K562 (cell line): ENCODE measurements around the gene CDK5RAP3. TPM values are rescaled to one million over a fixed set of nuclear protein-coding genes. Genes with fewer than 3 reads are reported as not detected.

ENCODE experiments used
- ATAC-seq: fragments of 200-7000 bp; cut with Tn5 transposase; 3 replicates; pipeline ENCODE4 v1.9.1; 2020; ENCODE audit warnings: moderate library complexity
- BruUV-seq: library from RNA; stranded (reverse); fragments of 400-500 nt; replicated peaks from 2 replicates; lab custom pipeline; 2021; lab: Mats Ljungman, UMichigan
- CTCF ChIA-PET: fragments of 300-600 bp; formaldehyde crosslinking; extraction: SDS; loops from one replicate; lab custom pipeline; 2021; ENCODE audit warnings: low intra/inter-chr PET ratio; lab: Yijun Ruan, JAX
- POLR2A ChIA-PET: fragments of 300-600, 350-650 bp; sonication (Branson Sonifier 250); formaldehyde crosslinking; extraction: SDS; loops from one replicate; lab custom pipeline; 2021; ENCODE audit warnings: antibody characterized with exemption, inconsistent platforms; lab: Yijun Ruan, JAX
- DNase-seq, 4 experiments: peaks; one replicate each; pipeline versions ENCODE4 v3.0.0 to v3.0.0-alpha.2; 2011 to 2018; ENCODE audit warnings: low spot score in 3 of 4, mixed read lengths in 3 of 4; ENCODE audit errors: extremely low read depth in 1 of 4
- FAIRE-seq: peaks from 2 replicates; lab custom pipeline; 2011; peaks lifted over from hg19 to GRCh38; lab: Jason Lieb, UNC
- H2AFZ ChIP-seq: 2 replicates; pipeline ENCODE4 v1.6.0; 2011; ENCODE audit warnings: low read depth, low read length, control low read depth, inconsistent platforms
- H3K27ac ChIP-seq: fragments of 200-600 bp; 3 replicates; pipeline ENCODE4 v1.8.0; 2011; ENCODE audit warnings: low read depth, mild to moderate bottlenecking, control low read depth, inconsistent platforms, low read length, moderate library complexity, mixed read lengths; ENCODE audit errors: extremely low read depth
- H3K27me3 ChIP-seq, 2 experiments: fragments of 300-600 bp in 1 of 2; 2 replicates in 1 of 2; 3 replicates in 1 of 2; pipeline versions ENCODE4 v1.6.0 to v1.8.0; 2011; ENCODE audit warnings: inconsistent platforms in 2 of 2, low read length in 2 of 2, mild to moderate bottlenecking in 1 of 2, mixed read lengths in 1 of 2, moderate library complexity in 1 of 2; ENCODE audit not compliant: control insufficient read depth in 2 of 2, insufficient read depth in 2 of 2
- H3K36me3 ChIP-seq: fragments of 300-600 bp; 3 replicates; pipeline ENCODE4 v1.8.0; 2011; ENCODE audit warnings: mild to moderate bottlenecking, low read length, inconsistent platforms; ENCODE audit not compliant: control insufficient read depth, insufficient read depth
- H3K4me1 ChIP-seq, 2 experiments: fragments of 200-600 bp in 1 of 2; replicated peaks in 1 of 2; 2 replicates in 1 of 2; 3 replicates in 1 of 2; pipeline versions ENCODE4 v1.5.1 to v1.8.0; 2011; ENCODE audit warnings: inconsistent platforms in 2 of 2, low read length in 2 of 2, mild to moderate bottlenecking in 1 of 2, mixed read lengths in 1 of 2, moderate library complexity in 1 of 2; ENCODE audit not compliant: control insufficient read depth in 2 of 2, insufficient read depth in 2 of 2
- H3K4me2 ChIP-seq: 2 replicates; pipeline ENCODE4 v1.6.1; 2011; ENCODE audit warnings: low read length, control low read depth, inconsistent platforms, mixed read lengths; ENCODE audit not compliant: insufficient read depth
- H3K4me3 ChIP-seq: fragments of 200-600 bp; sonication (generic), shearing (Covaris generic); 2 replicates; pipeline ENCODE4 v1.5.1; 2016; ENCODE audit warnings: control low read depth, inconsistent platforms
- H3K79me2 ChIP-seq: fragments of 200-600 bp; 3 replicates; pipeline ENCODE4 v1.8.0; 2011; ENCODE audit warnings: low read length, inconsistent platforms; ENCODE audit not compliant: control insufficient read depth, insufficient read depth
- H3K9ac ChIP-seq, 2 experiments: 2 replicates each; pipeline versions ENCODE4 v1.6.0 to v1.6.1; 2011; ENCODE audit warnings: low read depth in 2 of 2, low read length in 2 of 2, control low read depth in 1 of 2, inconsistent platforms in 1 of 2, mild to moderate bottlenecking in 1 of 2, mixed read lengths in 1 of 2; ENCODE audit not compliant: insufficient read depth in 1 of 2
- H3K9me1 ChIP-seq: one replicate; pipeline ENCODE4 v1.6.0; 2011; ENCODE audit warnings: inconsistent platforms, mild to moderate bottlenecking, low read length, moderate library complexity; ENCODE audit not compliant: control insufficient read depth, insufficient read depth
- H3K9me3 ChIP-seq: replicated peaks from 2 replicates; pipeline ENCODE4 v1.5.1; 2011; ENCODE audit warnings: low read depth, low read length, inconsistent platforms; ENCODE audit not compliant: control insufficient read depth, insufficient read depth
- H4K20me1 ChIP-seq: replicated peaks from 2 replicates; pipeline ENCODE4 v1.6.1; 2011; ENCODE audit warnings: low read length, inconsistent platforms, mixed read lengths; ENCODE audit not compliant: control insufficient read depth, insufficient read depth
- CC2D1A ChIP-seq: fragments of 450-650 bp; IDR thresholded peaks from 2 replicates; pipeline ENCODE4 v1.6.1; 2017; ENCODE audit warnings: mild to moderate bottlenecking
- CHD2 ChIP-seq: IDR thresholded peaks from 2 replicates; pipeline ENCODE4 v1.6.1; 2011; ENCODE audit warnings: low read depth, low read length
- CREB1 ChIP-seq, 2 experiments: sonication (generic) in 1 of 2; formaldehyde crosslinking in 1 of 2; IDR thresholded peaks; 2 replicates each; pipeline versions ENCODE4 v1.6.1 to v1.8.0; 2012 to 2022; ENCODE audit warnings: inconsistent platforms in 1 of 2, mild to moderate bottlenecking in 1 of 2, missing genetic modification reagents in 1 of 2, moderate library complexity in 1 of 2
- EP400 ChIP-seq: fragments of 450-650 bp; IDR thresholded peaks from 2 replicates; pipeline ENCODE4 v1.6.1; 2017; ENCODE audit warnings: antibody characterized with exemption, mild to moderate bottlenecking, moderate library complexity
- JUND ChIP-seq, 2 experiments: IDR thresholded peaks; 2 replicates in 1 of 2; 3 replicates in 1 of 2; pipeline ENCODE4 v1.6.1; 2011; ENCODE audit warnings: borderline replicate concordance in 2 of 2, low read depth in 2 of 2, low read length in 2 of 2, improper control_type of control experiment in 1 of 2, missing biosample characterization in 1 of 2, missing genetic modification characterization in 1 of 2, missing genetic modification reagents in 1 of 2
- NFIC ChIP-seq: fragments of 450-650 bp; IDR thresholded peaks from 2 replicates; pipeline ENCODE4 v1.6.1; 2017; ENCODE audit warnings: mild to moderate bottlenecking, inconsistent platforms
- PTRF ChIP-seq: fragments of 450-650 bp; IDR thresholded peaks from 2 replicates; pipeline ENCODE4 v1.6.1; 2016; ENCODE audit warnings: mild to moderate bottlenecking, missing genetic modification characterization, missing compliant biosample characterization
- SIN3A ChIP-seq, 2 experiments: fragments of 150-350 bp in 1 of 2; IDR thresholded peaks; 2 replicates each; pipeline ENCODE4 v1.6.1; 2011 to 2016; ENCODE audit warnings: borderline replicate concordance in 2 of 2, low read depth in 2 of 2, low read length in 2 of 2, mild to moderate bottlenecking in 2 of 2, moderate library complexity in 2 of 2; ENCODE audit not compliant: control insufficient read depth in 1 of 2
- ZNF707 ChIP-seq: fragments of 250-450 bp; sonication (Bioruptor Pico); conservative IDR thresholded peaks from 2 replicates; pipeline ENCODE4 v1.8.0; 2022; ENCODE audit warnings: inconsistent platforms, mild to moderate bottlenecking, moderate library complexity
- WGBS: fragments of 100-300 bp; shearing (Covaris generic); methylation state at CpG from one replicate; pipeline ENCODE4 v1.1.6; 2016; ENCODE audit warnings: low coverage, mixed read lengths; ENCODE audit not compliant: insufficient coverage; ENCODE audit errors: missing lambda C conversion rate; 5-methylcytosine and 5-hydroxymethylcytosine counted together
- in situ Hi-C: fragments of 300-500 bp; cut with MboI; formaldehyde crosslinking; loops from 4 replicates; pipeline ENCODE4 v1.15.0; 2018; ENCODE audit warnings: inconsistent platforms, mixed read lengths
- intact Hi-C: fragments of 100-400 bp; cut with micrococcal nuclease; formaldehyde crosslinking; loops from 2 replicates; pipeline ENCODE4 v1.14.2; 2022
- polyA plus RNA-seq, 8 experiments: library from polyadenylated mRNA; depleted of rRNA in 4 of 8; stranded (reverse) in 5 of 8; unstranded in 3 of 8; fragments of >200 nt; fragmentation: Nextera tagmentation in 2 of 8; fragmentation: Illumina TruSeq in 1 of 8; extraction: Ambion mirVana in 2 of 8; extraction: Trizol in 1 of 8; gene quantifications; 2 replicates each; pipeline versions ENCODE4 v1.2.1 to v1.2.3, GENCODE V29; 2011 to 2014; ENCODE audit warnings: inconsistent platforms in 1 of 8, missing spikeins in 1 of 8
- total RNA-seq, 7 experiments: library from RNA; depleted of rRNA in 6 of 7; stranded (reverse); fragments of >200 nt in 6 of 7; fragmentation: Illumina TruSeq in 2 of 7; extraction: Trizol in 2 of 7; gene quantifications; 2 replicates each; pipeline versions ENCODE4 v1.2.1 to v1.2.3, GENCODE V29; 2011 to 2021; ENCODE audit warnings: low replicate concordance in 1 of 7
- TF ChIP-seq, protein P1 (sequence below): fragments of 250-450 bp; sonication (Bioruptor Pico); IDR thresholded peaks from 2 replicates; pipeline ENCODE4 v1.4.0; 2020; ENCODE audit warnings: mild to moderate bottlenecking
- TF ChIP-seq, protein P2 (sequence below), 2 experiments: fragments of 250-450 bp in 1 of 2; fragments of 450-650 bp in 1 of 2; sonication (Bioruptor Pico) in 1 of 2; IDR thresholded peaks; 2 replicates each; pipeline versions ENCODE4 v1.6.1 to v1.8.0; 2016 to 2021; ENCODE audit warnings: mild to moderate bottlenecking in 2 of 2, moderate library complexity in 2 of 2, missing compliant biosample characterization in 1 of 2, missing genetic modification characterization in 1 of 2
- TF ChIP-seq, protein P3 (sequence below), 3 experiments: fragments of 200-800 bp in 1 of 3; sonication (Bioruptor generic) in 1 of 3; sonication (generic) in 1 of 3; formaldehyde crosslinking in 1 of 3; IDR thresholded peaks; 2 replicates each; pipeline versions ENCODE4 v1.6.1 to v1.8.0; 2016 to 2022; ENCODE audit warnings: mild to moderate bottlenecking in 2 of 3, missing compliant biosample characterization in 2 of 3, missing genetic modification characterization in 2 of 3, missing genetic modification reagents in 1 of 3
- TF ChIP-seq, protein P4 (sequence below): fragments of 250-450 bp; sonication (Bioruptor Pico); IDR thresholded peaks from 2 replicates; pipeline ENCODE4 v1.5.0; 2021

CDK5RAP3 gene
- total and polyA plus RNA-seq, 9 of the 15 experiments (the other 6 are each of a cell fraction or from before 2014, with no cell fraction given) = 44.2 to 202 (median 91.5) TPM

DNA sequence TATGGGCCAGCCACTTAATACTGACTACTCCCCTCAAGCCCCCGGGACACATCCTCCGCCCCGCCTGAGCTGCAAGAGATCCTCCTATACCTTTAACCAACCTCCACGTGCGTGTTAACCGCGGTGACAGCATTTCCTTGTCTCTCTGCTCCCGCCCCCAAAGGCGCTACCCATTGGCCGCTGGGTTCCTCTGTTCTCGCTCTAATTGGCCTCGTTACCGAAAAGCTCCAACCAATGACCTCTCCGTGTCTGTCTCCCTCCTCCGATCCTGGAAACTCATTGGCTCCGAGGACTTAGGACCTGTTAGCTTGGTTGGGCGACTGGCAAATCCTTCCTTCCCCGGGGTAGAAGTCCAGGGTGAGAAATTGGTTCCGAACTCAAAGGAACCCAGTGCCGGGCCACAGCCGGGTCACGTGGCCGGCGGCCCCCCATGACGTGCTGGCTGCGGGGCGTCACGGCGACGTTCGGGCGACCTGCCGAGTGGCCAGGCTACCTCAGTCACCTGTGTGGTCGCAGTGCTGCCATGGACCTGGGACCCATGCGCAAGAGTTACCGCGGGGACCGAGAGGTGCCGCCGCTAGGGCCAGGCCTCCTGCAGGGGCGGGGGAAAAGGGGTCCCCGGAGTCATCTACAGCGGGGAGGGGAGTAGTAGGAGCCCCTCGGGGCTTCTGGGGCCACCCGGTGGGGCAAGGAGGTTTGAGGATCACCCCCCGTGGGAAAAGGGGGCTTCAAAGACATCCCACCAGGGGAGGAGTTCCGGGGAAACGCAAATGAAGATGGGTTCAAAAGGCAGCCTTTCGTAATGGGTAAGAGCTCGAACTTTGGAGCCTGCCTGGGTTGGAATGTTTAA, 29.4 kb upstream of the CDK5RAP3 start, which contains the start of gene PNPO:
PNPO (plus strand) TSS at position 326 of the 850 bp plus-strand sequence; CDS start at position 431, 105 bp downstream.
- Histone ChIP-seq H2AFZ (peak within 1 kb of the TSS; percentile 84), H3K4me1 (peaks cover 29 to 30% of the 10 kb centered on the region in 2 experiments; a peak in 4 of 5 replicates), H3K9me3 (no peaks in the 10 kb centered on the region), H3K4me2 (peak within 1 kb of the TSS; percentile 94), H3K36me3 (peaks cover 36% of the 10 kb centered on the region), H3K27me3 (no peaks in the 10 kb centered on the region), H4K20me1 (no peaks in the 10 kb centered on the region), H3K9me1 (no peaks in the 10 kb centered on the region), H3K4me3 (peak within 1 kb of the TSS; percentile 62), H3K9ac (peak within 1 kb of the TSS; percentile 85 to 94), H3K79me2 (peaks cover 29% of the 10 kb centered on the region), H3K27ac (peak within 1 kb of the TSS; percentile 84)
- CTCF ChIA-PET = interaction anchor here (1.0 kb wide), 1 partner anchor 77 kb away, joined by 4 read pairs; no protein-coding TSS in a partner anchor
- TSS peak; percentile 71 for BruUV-seq
- POLR2A ChIA-PET = interaction anchor here (0.6 to 2.0 kb wide), 14 partner anchors 10 to 225 kb away, joined by 3 to 12 read pairs (median 3); partner anchors contain the start of genes CDK5RAP3 and SP2
- FAIRE-seq (peak; percentile 100), DNase-seq (peak; percentile 95 to 99 (median 96)), ATAC-seq (peak; percentile 98)
- intact Hi-C loops (no loop called here), in situ Hi-C loops (no loop called here)
- 1% methylated on average over 47 of the region's 50 CpGs for WGBS
- TF ChIP-seq CHD2 (peak; percentile 78), CC2D1A (peak; percentile 95; the same call in 1 of the 2 replicates), CREB1 (IDR thresholded peaks at IDR 0.05) (peak; percentile 41; the same call in 1 of the 2 replicates), CREB1 (CRISPR knock-in tag; IDR thresholded peaks at IDR 0.05) (peak; percentile 24; the same call in 1 of the 2 replicates), PTRF (tag) (0 out of 2 replicates have a peak, but pooled peaks have one; percentile 43), SIN3A (IDR thresholded peaks at IDR 0.05; ENCODE audit: borderline replicate concordance in 2 of 2, control insufficient read depth in 1 of 2, low read depth in 2 of 2, low read length in 2 of 2) (0 out of 4 replicates have a peak, but pooled peaks of 1 of the 2 experiments have one; percentile 30), JUND (IDR thresholded peaks at IDR 0.05; ENCODE audit: borderline replicate concordance, low read depth, low read length) (peak; percentile 35; the same call in 1 of the 2 replicates), JUND (tag; IDR thresholded peaks at IDR 0.05; ENCODE audit: borderline replicate concordance, low read depth, low read length) (peak; percentile 50; the same call in 1 of the 3 replicates), ZNF707 (CRISPR knock-in tag) (no peak), NFIC (no peak), EP400 (peak; percentile 97)
- TF ChIP-seq, protein P1, sequence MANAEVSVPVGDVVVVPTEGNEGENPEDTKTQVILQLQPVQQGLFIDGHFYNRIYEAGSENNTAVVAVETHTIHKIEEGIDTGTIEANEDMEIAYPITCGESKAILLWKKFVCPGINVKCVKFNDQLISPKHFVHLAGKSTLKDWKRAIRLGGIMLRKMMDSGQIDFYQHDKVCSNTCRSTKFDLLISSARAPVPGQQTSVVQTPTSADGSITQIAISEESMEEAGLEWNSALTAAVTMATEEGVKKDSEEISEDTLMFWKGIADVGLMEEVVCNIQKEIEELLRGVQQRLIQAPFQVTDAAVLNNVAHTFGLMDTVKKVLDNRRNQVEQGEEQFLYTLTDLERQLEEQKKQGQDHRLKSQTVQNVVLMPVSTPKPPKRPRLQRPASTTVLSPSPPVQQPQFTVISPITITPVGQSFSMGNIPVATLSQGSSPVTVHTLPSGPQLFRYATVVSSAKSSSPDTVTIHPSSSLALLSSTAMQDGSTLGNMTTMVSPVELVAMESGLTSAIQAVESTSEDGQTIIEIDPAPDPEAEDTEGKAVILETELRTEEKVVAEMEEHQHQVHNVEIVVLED (CRISPR knock-in tag) = no peak
- TF ChIP-seq, protein P2, sequence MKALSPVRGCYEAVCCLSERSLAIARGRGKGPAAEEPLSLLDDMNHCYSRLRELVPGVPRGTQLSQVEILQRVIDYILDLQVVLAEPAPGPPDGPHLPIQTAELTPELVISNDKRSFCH (CRISPR knock-in tag; IDR thresholded peaks at IDR 0.05) = no peak
- TF ChIP-seq, protein P2 (tag; IDR thresholded peaks at IDR 0.05) = 0 out of 2 replicates have a peak, but pooled peaks have one; percentile 22
- TF ChIP-seq, protein P3, sequence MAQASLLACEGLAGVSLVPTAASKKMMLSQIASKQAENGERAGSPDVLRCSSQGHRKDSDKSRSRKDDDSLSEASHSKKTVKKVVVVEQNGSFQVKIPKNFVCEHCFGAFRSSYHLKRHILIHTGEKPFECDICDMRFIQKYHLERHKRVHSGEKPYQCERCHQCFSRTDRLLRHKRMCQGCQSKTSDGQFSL (CRISPR knock-in tag; IDR thresholded peaks at IDR 0.05) = no peak
- TF ChIP-seq, protein P3 (tag; IDR thresholded peaks at IDR 0.05) = no peak
- TF ChIP-seq, protein P4, sequence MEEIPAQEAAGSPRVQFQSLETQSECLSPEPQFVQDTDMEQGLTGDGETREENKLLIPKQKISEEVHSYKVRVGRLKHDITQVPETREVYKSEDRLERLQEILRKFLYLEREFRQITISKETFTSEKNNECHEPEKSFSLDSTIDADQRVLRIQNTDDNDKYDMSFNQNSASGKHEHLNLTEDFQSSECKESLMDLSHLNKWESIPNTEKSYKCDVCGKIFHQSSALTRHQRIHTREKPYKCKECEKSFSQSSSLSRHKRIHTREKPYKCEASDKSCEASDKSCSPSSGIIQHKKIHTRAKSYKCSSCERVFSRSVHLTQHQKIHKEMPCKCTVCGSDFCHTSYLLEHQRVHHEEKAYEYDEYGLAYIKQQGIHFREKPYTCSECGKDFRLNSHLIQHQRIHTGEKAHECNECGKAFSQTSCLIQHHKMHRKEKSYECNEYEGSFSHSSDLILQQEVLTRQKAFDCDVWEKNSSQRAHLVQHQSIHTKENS (CRISPR knock-in tag) = no peak
